CD8-positive, alpha-beta memory T cell (primary cell): ENCODE results near the gene CCNQ. TPM values are rescaled to one million over a fixed set of nuclear protein-coding genes. Genes with fewer than 3 reads are reported as not detected.

Experiments
- CTCF ChIA-PET: fragments of 350-600 bp; sonication (Branson Sonifier 250); formaldehyde crosslinking; loops from one replicate; lab custom pipeline; 2021; ENCODE audit warnings: antibody characterized with exemption; lab: Charles Lee
- POLR2A ChIA-PET: fragments of 350-600 bp; sonication (Branson Sonifier 250); formaldehyde crosslinking; loops from one replicate; lab custom pipeline; 2021; ENCODE audit warnings: antibody characterized with exemption; lab: Charles Lee
- DNase-seq, 5 donors: peaks; one replicate each; pipeline versions ENCODE4 v3.0.0 to v3.0.0-alpha.2; 2020 to 2022; ENCODE audit warnings: mixed read lengths in 1 of 5
- H3K27ac ChIP-seq: one replicate; pipeline ENCODE4 v1.7.0; 2013; ENCODE audit warnings: low read depth, mild to moderate bottlenecking, low read length, moderate library complexity
- H3K27me3 ChIP-seq: 2 replicates; pipeline ENCODE4 v1.7.0; 2013; ENCODE audit warnings: low read length, mild to moderate bottlenecking; ENCODE audit not compliant: insufficient read depth, poor library complexity, severe bottlenecking
- H3K36me3 ChIP-seq: 2 replicates; pipeline ENCODE4 v1.7.0; 2013; ENCODE audit warnings: mild to moderate bottlenecking, low read length, moderate library complexity; ENCODE audit not compliant: insufficient read depth
- H3K4me1 ChIP-seq: 2 replicates; pipeline ENCODE4 v1.7.0; 2013; ENCODE audit warnings: mild to moderate bottlenecking, low read length, moderate library complexity; ENCODE audit not compliant: insufficient read depth
- H3K4me3 ChIP-seq: 2 replicates; pipeline ENCODE4 v1.7.0; 2013; ENCODE audit warnings: mild to moderate bottlenecking, low read length
- H3K9me3 ChIP-seq: 2 replicates; pipeline ENCODE4 v1.7.0; 2013; ENCODE audit warnings: mild to moderate bottlenecking, low read length
- H3K27ac Mint-ChIP-seq, 8 donors: one replicate each; pipeline ENCODE4 v1.8.0; 2020 to 2021; ENCODE audit warnings: mixed read lengths in 8 of 8, mild to moderate bottlenecking in 6 of 8, inconsistent platforms in 3 of 8, moderate library complexity in 3 of 8
- H3K27me3 Mint-ChIP-seq, 2 donors: one replicate each; pipeline ENCODE4 v1.8.0; 2020 to 2021; ENCODE audit warnings: mixed read lengths in 2 of 2, mild to moderate bottlenecking in 1 of 2, moderate library complexity in 1 of 2
- H3K36me3 Mint-ChIP-seq, 3 donors: one replicate each; pipeline ENCODE4 v1.8.0; 2020 to 2021; ENCODE audit warnings: mixed read lengths in 3 of 3, inconsistent platforms in 1 of 3, mild to moderate bottlenecking in 1 of 3
- H3K4me1 Mint-ChIP-seq, 3 donors: one replicate each; pipeline ENCODE4 v1.8.0; 2020 to 2021; ENCODE audit warnings: mixed read lengths in 3 of 3, inconsistent platforms in 1 of 3, mild to moderate bottlenecking in 1 of 3
- H3K4me3 Mint-ChIP-seq, 7 donors: one replicate each; pipeline ENCODE4 v1.8.0; 2020 to 2021; ENCODE audit warnings: mixed read lengths in 7 of 7, mild to moderate bottlenecking in 6 of 7, moderate library complexity in 4 of 7, inconsistent platforms in 2 of 7
- H3K9me3 Mint-ChIP-seq, 5 donors: one replicate each; pipeline ENCODE4 v1.8.0; 2020 to 2022; ENCODE audit warnings: mixed read lengths in 5 of 5, mild to moderate bottlenecking in 3 of 5, moderate library complexity in 2 of 5, inconsistent platforms in 1 of 5
- polyA plus RNA-seq: library from polyadenylated mRNA; unstranded; fragments of 300-500 nt; fragmentation: Illumina TruSeq; gene quantifications from one replicate; pipeline ENCODE4 v1.2.3, GENCODE V29; 2021
- total RNA-seq, 2 experiments: library from RNA; stranded (reverse); gene quantifications; one replicate each; pipeline ENCODE4 v1.2.3, GENCODE V29; 2021

The CCNQ gene
- total and polyA plus RNA-seq, 3 experiments from 2014 or later = 36.2 to 38.3 (median 36.9) TPM

- POLR2A ChIA-PET = no interaction called here
- Mint-ChIP-seq H3K27me3 (peaks cover 0 to 12% of the 10 kb centered on the region in 2 donors), H3K4me1 (no peaks in the 10 kb centered on the region), H3K4me3 (no peak overlapping the region), H3K27ac (no peak overlapping the region), H3K9me3 (no peaks in the 10 kb centered on the region), H3K36me3 (no peaks in the 10 kb centered on the region)
- CTCF ChIA-PET = interaction anchor here (0.7 to 5.4 kb wide), 19 partner anchors 9 to 598 kb away, joined by 3 to 59 read pairs (median 3); partner anchors contain the start of genes HAUS7 and PNCK
- H3K27me3 ChIP-seq = no peaks in the 10 kb centered on the region
- no peaks in the 10 kb centered on the region for H3K4me1 ChIP-seq
- H3K4me3 ChIP-seq = no peak overlapping the region
- no peaks in the 10 kb centered on the region for H3K36me3 ChIP-seq
- peak; percentile 31 to 60 (median 41) for DNase-seq
- no peaks in the 10 kb centered on the region for H3K9me3 ChIP-seq
- no peak overlapping the region for H3K27ac ChIP-seq
These were observed 59.6 kb downstream of the CCNQ start for GRCh38 chrX:153539171-153539978.

GRCh38 chrX:153538424-153538823 lies 60.5 kb downstream of the CCNQ start:
- H3K4me1 ChIP-seq = no peaks in the 10 kb centered on the region
- H3K27me3 ChIP-seq = no peaks in the 10 kb centered on the region
- Mint-ChIP-seq H3K27me3 (peaks cover 0 to 8% of the 10 kb centered on the region in 2 donors), H3K4me1 (no peaks in the 10 kb centered on the region), H3K9me3 (no peaks in the 10 kb centered on the region), H3K27ac (no peak overlapping the region), H3K4me3 (no peak overlapping the region), H3K36me3 (no peaks in the 10 kb centered on the region)
- no peak overlapping the region for H3K4me3 ChIP-seq
- POLR2A ChIA-PET = no interaction called here
- DNase-seq = no peak
- CTCF ChIA-PET = interaction anchor here (0.7 to 5.4 kb wide), 9 partner anchors 11 to 130 kb away, joined by 3 to 59 read pairs (median 4); no protein-coding TSS in a partner anchor
- no peaks in the 10 kb centered on the region for H3K36me3 ChIP-seq
- no peaks in the 10 kb centered on the region for H3K9me3 ChIP-seq
- H3K27ac ChIP-seq = no peak overlapping the region

Other genes with a start within 250 kb of the CCNQ start
- gene PNMA6E, start 197.8 kb downstream of the CCNQ start, total RNA-seq = not detected
- gene PNMA6E, start 197.8 kb downstream of the CCNQ start, polyA plus RNA-seq = not detected
- 1 to 10 TPM; 1.7 to 1.9 TPM for gene ZFP92, start 187.7 kb downstream of the CCNQ start, total RNA-seq
- gene ZFP92, start 187.7 kb downstream of the CCNQ start, polyA plus RNA-seq = 0.41 TPM
- gene TREX2, start 153.1 kb downstream of the CCNQ start, total RNA-seq = 1 to 10 TPM; 1.9 to 2.3 TPM
- gene TREX2, start 153.1 kb downstream of the CCNQ start, polyA plus RNA-seq = 0.77 TPM
- 10 to 100 TPM; 70.2 to 73.8 TPM for gene HAUS7, start 128.6 kb downstream of the CCNQ start, total RNA-seq
- 29.9 TPM for gene HAUS7, start 128.6 kb downstream of the CCNQ start, polyA plus RNA-seq
- gene BGN, start 104.2 kb downstream of the CCNQ start, total RNA-seq = not detected
- gene BGN, start 104.2 kb downstream of the CCNQ start, polyA plus RNA-seq = not detected
- gene ATP2B3, start 81.5 kb downstream of the CCNQ start, total RNA-seq = not detected
- gene ATP2B3, start 81.5 kb downstream of the CCNQ start, polyA plus RNA-seq = not detected
- under 1 TPM; 0.09 to 0.15 TPM for gene DUSP9, start 48.1 kb upstream of the CCNQ start, total RNA-seq
- 0.08 TPM for gene DUSP9, start 48.1 kb upstream of the CCNQ start, polyA plus RNA-seq
- gene PNCK, start 74.7 kb upstream of the CCNQ start, total RNA-seq = not detected
- gene PNCK, start 74.7 kb upstream of the CCNQ start, polyA plus RNA-seq = not detected
- 1 to 10 TPM; 1.0 to 1.2 TPM for gene SLC6A8, start 88.8 kb upstream of the CCNQ start, total RNA-seq
- gene SLC6A8, start 88.8 kb upstream of the CCNQ start, polyA plus RNA-seq = 0.12 TPM
- 100 to 1,000 TPM; 140 to 153 TPM for gene BCAP31, start 125.2 kb upstream of the CCNQ start, total RNA-seq
- 333 TPM for gene BCAP31, start 125.2 kb upstream of the CCNQ start, polyA plus RNA-seq
- gene ABCD1, start 125.7 kb upstream of the CCNQ start, total RNA-seq = 1 to 10 TPM; 3.9 to 4.1 TPM
- 3.4 TPM for gene ABCD1, start 125.7 kb upstream of the CCNQ start, polyA plus RNA-seq
- gene PLXNB3, start 165.1 kb upstream of the CCNQ start, total RNA-seq = under 1 TPM; 0.51 to 0.57 TPM
- gene PLXNB3, start 165.1 kb upstream of the CCNQ start, polyA plus RNA-seq = not detected
- not detected for gene SRPK3, start 181.9 kb upstream of the CCNQ start, total RNA-seq
- gene SRPK3, start 181.9 kb upstream of the CCNQ start, polyA plus RNA-seq = not detected
- 10 to 100 TPM; 54.2 to 61.6 TPM for gene IDH3G, start 195.2 kb upstream of the CCNQ start, total RNA-seq
- 109 TPM for gene IDH3G, start 195.2 kb upstream of the CCNQ start, polyA plus RNA-seq
- 100 to 1,000 TPM; 158 to 166 TPM for gene SSR4, start 195.5 kb upstream of the CCNQ start, total RNA-seq
- gene SSR4, start 195.5 kb upstream of the CCNQ start, polyA plus RNA-seq = 567 TPM
- gene PDZD4, start 231.4 kb upstream of the CCNQ start, total RNA-seq = 1 to 10 TPM; 1.3 to 2.3 TPM
- gene PDZD4, start 231.4 kb upstream of the CCNQ start, polyA plus RNA-seq = 2.1 TPM